Esophagus squamous epithelium (tissue), 5 donors: ENCODE data around the gene AFAP1L1. TPM values are rescaled to one million over a fixed set of nuclear protein-coding genes. Genes with fewer than 3 reads are reported as not detected.

ENCODE experiments used
- DNase-seq: peaks from one replicate; lab custom pipeline; 2025; lab: John Stamatoyannopoulos, UW
- H3K27ac ChIP-seq, 4 donors: fragments of 200-600 bp; sonication (generic); one replicate each; pipeline ENCODE4 v1.5.1; 2016 to 2019; ENCODE audit warnings: mild to moderate bottlenecking in 1 of 4
- H3K27me3 ChIP-seq, 4 donors: fragments of 200-600 bp; sonication (generic); 1 replicate in 3 of 4; 2 replicates in 1 of 4; pipeline versions ENCODE4 v1.5.1 to v1.6.0; 2017 to 2021; ENCODE audit warnings: antibody characterized with exemption in 1 of 4
- H3K36me3 ChIP-seq, 3 donors: fragments of 200-600 bp; sonication (generic); one replicate each; pipeline ENCODE4 v1.5.1; 2016 to 2019
- H3K4me1 ChIP-seq, 3 donors: fragments of 200-600 bp; sonication (generic); one replicate each; pipeline ENCODE4 v1.5.1; 2017 to 2019
- H3K4me3 ChIP-seq, 4 donors: fragments of 200-600 bp; sonication (generic); 1 replicate in 3 of 4; 2 replicates in 1 of 4; pipeline ENCODE4 v1.5.1; 2016 to 2019; ENCODE audit warnings: mild to moderate bottlenecking in 2 of 4, moderate library complexity in 1 of 4
- H3K9me3 ChIP-seq, 3 donors: fragments of 200-600 bp; sonication (generic); one replicate each; pipeline ENCODE4 v1.5.1; 2016 to 2019
- CTCF ChIP-seq, 6 experiments: fragments of 450-650 bp in 4 of 6; fragments of 200-600 bp in 2 of 6; sonication (generic) in 2 of 6; IDR thresholded peaks; one replicate each; pipeline ENCODE4 v1.5.1; 2016 to 2019; ENCODE audit warnings: antibody characterized with exemption in 6 of 6, mild to moderate bottlenecking in 4 of 6, moderate library complexity in 4 of 6
- POLR2A ChIP-seq, 4 donors: fragments of 450-650 bp; IDR thresholded peaks; one replicate each; pipeline ENCODE4 v1.6.1; 2017; ENCODE audit warnings: antibody characterized with exemption in 4 of 4, mild to moderate bottlenecking in 4 of 4, moderate library complexity in 3 of 4
- WGBS, 2 donors: methylation state at CpG; one replicate each; pipeline ENCODE4 v1.1.5; 2018; 5-methylcytosine and 5-hydroxymethylcytosine counted together
- intact Hi-C: fragments of 100-400 bp; cut with DNase I; formaldehyde crosslinking; loops from one replicate; pipeline ENCODE4 v1.15.0; 2022
- total RNA-seq, 4 donors: library from RNA; depleted of rRNA; stranded (reverse); fragments of >200 nt; gene quantifications; one replicate each; pipeline ENCODE4 v1.1.0, GENCODE V29; 2016
- donor health status: DM: yes; HTN: yes; CAD: no.

Gene AFAP1L1
- total RNA-seq, 4 donors from 2014 or later: 2.8 to 14.5 (median 8.7) TPM

- H3K27me3 ChIP-seq: no peaks in the 10 kb centered on the region
- H3K4me3 ChIP-seq: peak overlapping the region in 3 of 4 donors; percentile 18 to 47 (median 25)
- TF ChIP-seq POLR2A (IDR thresholded peaks at IDR 0.05) (no peak), CTCF (IDR thresholded peaks at IDR 0.05) (peak; percentile 87 to 97 (median 92))
- intact Hi-C loops: loop anchor here (5.0 kb wide), 1 partner anchor 50 kb away; no protein-coding TSS in a partner anchor
- no peaks in the 10 kb centered on the region for H3K9me3 ChIP-seq
- no peak for DNase-seq
- H3K4me1 ChIP-seq: peaks cover 9 to 74% (median 30%) of the 10 kb centered on the region in 3 donors
- WGBS, 2 donors: 58 to 59% methylated on average over 6 to 7 of the region's 16 CpGs
- no peaks in the 10 kb centered on the region for H3K36me3 ChIP-seq
- H3K27ac ChIP-seq: peak overlapping the region; percentile 71 to 91 (median 84)
Observed at GRCh38 chr5:149381986-149382338, 110.3 kb downstream of the AFAP1L1 start.

- Histone ChIP-seq H3K9me3 (no peaks in the 10 kb centered on the region), H3K4me3 (peak overlapping the region in 3 of 4 donors; percentile 18 to 47 (median 25)), H3K36me3 (no peaks in the 10 kb centered on the region), H3K27me3 (no peaks in the 10 kb centered on the region), H3K4me1 (peaks cover 9 to 78% (median 31%) of the 10 kb centered on the region in 3 donors), H3K27ac (peak overlapping the region; percentile 71 to 91 (median 84))
- intact Hi-C loops: loop anchor here (5.0 kb wide), 1 partner anchor 50 kb away; no protein-coding TSS in a partner anchor
- no peak for TF ChIP-seq CTCF (IDR thresholded peaks at IDR 0.05)
- TF ChIP-seq POLR2A (IDR thresholded peaks at IDR 0.05): no peak
- WGBS, 2 donors: 66 to 73% methylated on average over 6 to 10 of the region's 12 CpGs
- no peak for DNase-seq
Observed at GRCh38 chr5:149382517-149383220, 111.0 kb downstream of the AFAP1L1 start.

- Histone ChIP-seq H3K36me3 (no peaks in the 10 kb centered on the region), H3K4me1 (peaks cover 9 to 80% (median 29%) of the 10 kb centered on the region in 3 donors), H3K27ac (peak overlapping the region; percentile 71 to 91 (median 84)), H3K9me3 (no peaks in the 10 kb centered on the region), H3K4me3 (peak overlapping the region in 1 of 4 donors; percentile 32), H3K27me3 (no peaks in the 10 kb centered on the region)
- intact Hi-C loops: loop anchor here (5.0 kb wide), 1 partner anchor 49 kb away; no protein-coding TSS in a partner anchor
- DNase-seq: no peak
- TF ChIP-seq CTCF (IDR thresholded peaks at IDR 0.05) (no peak), POLR2A (IDR thresholded peaks at IDR 0.05) (peak in 1 of 4 donors; percentile 7)
- 70 to 80% methylated on average over 2 to 3 of the region's 9 CpGs for WGBS, 2 donors
Observed at GRCh38 chr5:149383399-149383798, 111.7 kb downstream of the AFAP1L1 start.

GRCh38 chr5:149386166-149386565 lies 114.5 kb downstream of the AFAP1L1 start:
- no peaks in the 10 kb centered on the region for H3K27me3 ChIP-seq
- no peaks in the 10 kb centered on the region for H3K9me3 ChIP-seq
- no peaks in the 10 kb centered on the region for H3K36me3 ChIP-seq
- TF ChIP-seq CTCF (IDR thresholded peaks at IDR 0.05): no peak
- TF ChIP-seq POLR2A (IDR thresholded peaks at IDR 0.05): no peak
- 58% methylated on average over 2 of the region's 5 CpGs; no CpG with 5 or more reads in 1 of the 2 donors for WGBS, 2 donors
- H3K4me3 ChIP-seq: no peak overlapping the region
- H3K4me1 ChIP-seq: peaks cover 9 to 70% (median 20%) of the 10 kb centered on the region in 3 donors
- intact Hi-C loops: no loop called here
- peak overlapping the region; percentile 61 to 91 (median 84) for H3K27ac ChIP-seq
- no peak for DNase-seq

- Histone ChIP-seq H3K27ac (peak overlapping the region; percentile 61 to 91 (median 84)), H3K4me3 (no peak overlapping the region), H3K4me1 (peaks cover under 1 to 65% (median 14%) of the 10 kb centered on the region in 3 donors), H3K27me3 (no peaks in the 10 kb centered on the region), H3K36me3 (no peaks in the 10 kb centered on the region), H3K9me3 (no peaks in the 10 kb centered on the region)
- WGBS, 2 donors: 62 to 74% methylated on average over 8 to 9 of the region's 9 CpGs
- TF ChIP-seq POLR2A (IDR thresholded peaks at IDR 0.05) (no peak), CTCF (IDR thresholded peaks at IDR 0.05) (no peak)
- no peak for DNase-seq
- intact Hi-C loops: no loop called here
Observed at GRCh38 chr5:149387081-149387631, 115.5 kb downstream of the AFAP1L1 start.
